ENCODE measurements around the gene B4GALT4.
"Not testable (repeated sequence)": the region's sequence is repeated elsewhere in the genome, so short reads cannot be mapped to it uniquely, and the experiment has no call there.

B4GALT4 gene

GRCh38 chr3:119279584-119280243 is 39.0 kb upstream of the B4GALT4 start:
- Histone ChIP-seq H3K9me2 (replicated peaks; ENCODE audit: insufficient read depth, low read length) (no peaks in the 10 kb centered on the region), H3K79me2 (ENCODE audit: low read length) (no peaks in the 10 kb centered on the region), H3K4me1 (ENCODE audit: low read length) (no peaks in the 10 kb centered on the region), H2AFZ (ENCODE audit: low read length) (no peak overlapping the region), H3F3A (ENCODE audit: insufficient read depth, low read length) (no peaks in the 10 kb centered on the region), H3K9ac (ENCODE audit: low read length) (no peak overlapping the region), H3K9me3 (replicated peaks; ENCODE audit: insufficient read depth, low read length) (no peaks in the 10 kb centered on the region), H3K27me3 (replicated peaks; ENCODE audit: insufficient read depth, low read length) (no peaks in the 10 kb centered on the region), H3K4me2 (ENCODE audit: low read depth, low read length) (no peak overlapping the region), H4K20me1 (ENCODE audit: insufficient read depth, low read length) (no peaks in the 10 kb centered on the region), H3K36me3 (replicated peaks; ENCODE audit: insufficient read depth, low read length) (no peaks in the 10 kb centered on the region), H3K4me3 (ENCODE audit: low read length) (no peak overlapping the region), H3K27ac (ENCODE audit: low read length) (no peak overlapping the region)
- DNase-seq: no peak
- no peak for TF ChIP-seq CTCF (IDR thresholded peaks at IDR 0.05; ENCODE audit: low read length)
- TF ChIP-seq EZH2 (optimal IDR thresholded peaks at IDR 0.05; ENCODE audit: low read depth, low read length): no peak
- TF ChIP-seq EZH2phosphoT487 (IDR thresholded peaks at IDR 0.05; ENCODE audit: low read length): no peak

- no peaks in the 10 kb centered on the region for H3K36me3 ChIP-seq (replicated peaks; ENCODE audit: insufficient read depth, low read length)
- no peaks in the 10 kb centered on the region for H3K79me2 ChIP-seq (ENCODE audit: low read length)
- H3K27ac ChIP-seq (ENCODE audit: low read length): no peak overlapping the region
- H3K4me3 ChIP-seq (ENCODE audit: low read length): no peak overlapping the region
- H3K9me3 ChIP-seq (replicated peaks; ENCODE audit: insufficient read depth, low read length): no peaks in the 10 kb centered on the region
- no peaks in the 10 kb centered on the region for H3K4me1 ChIP-seq (ENCODE audit: low read length)
- no peak overlapping the region for H2AFZ ChIP-seq (ENCODE audit: low read length)
- DNase-seq: no peak
- H3K4me2 ChIP-seq (ENCODE audit: low read depth, low read length): no peak overlapping the region
- TF ChIP-seq EZH2phosphoT487 (IDR thresholded peaks at IDR 0.05; ENCODE audit: low read length): no peak
- no peak for TF ChIP-seq EZH2 (optimal IDR thresholded peaks at IDR 0.05; ENCODE audit: low read depth, low read length)
- TF ChIP-seq CTCF (IDR thresholded peaks at IDR 0.05; ENCODE audit: low read length): no peak
- no peaks in the 10 kb centered on the region for H3F3A ChIP-seq (ENCODE audit: insufficient read depth, low read length)
- no peak overlapping the region for H3K9ac ChIP-seq (ENCODE audit: low read length)
- H3K9me2 ChIP-seq (replicated peaks; ENCODE audit: insufficient read depth, low read length): no peaks in the 10 kb centered on the region
- no peaks in the 10 kb centered on the region for H4K20me1 ChIP-seq (ENCODE audit: insufficient read depth, low read length)
- no peaks in the 10 kb centered on the region for H3K27me3 ChIP-seq (replicated peaks; ENCODE audit: insufficient read depth, low read length)
These were observed 38.5 kb upstream of the B4GALT4 start for GRCh38 chr3:119279101-119279554.

GRCh38 chr3:119276680-119277079 is 36.0 kb upstream of the B4GALT4 start:
- Histone ChIP-seq H3K79me2 (ENCODE audit: low read length) (no peaks in the 10 kb centered on the region), H3K4me1 (ENCODE audit: low read length) (no peaks in the 10 kb centered on the region), H3K36me3 (replicated peaks; ENCODE audit: insufficient read depth, low read length) (no peaks in the 10 kb centered on the region), H2AFZ (ENCODE audit: low read length) (no peak overlapping the region), H3K27me3 (replicated peaks; ENCODE audit: insufficient read depth, low read length) (no peaks in the 10 kb centered on the region), H3K4me3 (ENCODE audit: low read length) (no peak overlapping the region), H3K27ac (ENCODE audit: low read length) (no peak overlapping the region), H3K9ac (ENCODE audit: low read length) (no peak overlapping the region), H3F3A (ENCODE audit: insufficient read depth, low read length) (no peaks in the 10 kb centered on the region), H3K4me2 (ENCODE audit: low read depth, low read length) (no peak overlapping the region), H4K20me1 (ENCODE audit: insufficient read depth, low read length) (no peaks in the 10 kb centered on the region), H3K9me2 (replicated peaks; ENCODE audit: insufficient read depth, low read length) (no peaks in the 10 kb centered on the region), H3K9me3 (replicated peaks; ENCODE audit: insufficient read depth, low read length) (no peaks in the 10 kb centered on the region)
- DNase-seq: no peak
- TF ChIP-seq EZH2phosphoT487 (IDR thresholded peaks at IDR 0.05; ENCODE audit: low read length) (no peak), EZH2 (optimal IDR thresholded peaks at IDR 0.05; ENCODE audit: low read depth, low read length) (no peak), CTCF (IDR thresholded peaks at IDR 0.05; ENCODE audit: low read length) (no peak)

GRCh38 chr3:119270212-119270611 is 29.5 kb upstream of the B4GALT4 start:
- not testable (repeated sequence) for H4K20me1 ChIP-seq (ENCODE audit: insufficient read depth, low read length); H3K9me2 ChIP-seq (replicated peaks; ENCODE audit: insufficient read depth, low read length); H3K4me3 ChIP-seq (ENCODE audit: low read length); H3K79me2 ChIP-seq (ENCODE audit: low read length); H3K4me1 ChIP-seq (ENCODE audit: low read length); H3K4me2 ChIP-seq (ENCODE audit: low read depth, low read length); H3K9ac ChIP-seq (ENCODE audit: low read length); DNase-seq; H3K9me3 ChIP-seq (replicated peaks; ENCODE audit: insufficient read depth, low read length); H3F3A ChIP-seq (ENCODE audit: insufficient read depth, low read length); H3K36me3 ChIP-seq (replicated peaks; ENCODE audit: insufficient read depth, low read length); H2AFZ ChIP-seq (ENCODE audit: low read length); H3K27ac ChIP-seq (ENCODE audit: low read length); H3K27me3 ChIP-seq (replicated peaks; ENCODE audit: insufficient read depth, low read length)
